GM10266 (cell line): Measurements from ENCODE around the gene SLF2.

Experiments used
- DNase-seq: peaks from one replicate; pipeline ENCODE4 v3.0.0; 2012; ENCODE audit errors: extremely low spot score
- TF ChIP-seq, protein P1 (sequence below): IDR thresholded peaks from 2 replicates; pipeline ENCODE4 v1.5.1; 2012; ENCODE audit warnings: mild to moderate bottlenecking, low read depth; ENCODE audit not compliant: control insufficient read depth, insufficient read depth; ENCODE audit errors: missing control alignments

Gene SLF2, protein sequence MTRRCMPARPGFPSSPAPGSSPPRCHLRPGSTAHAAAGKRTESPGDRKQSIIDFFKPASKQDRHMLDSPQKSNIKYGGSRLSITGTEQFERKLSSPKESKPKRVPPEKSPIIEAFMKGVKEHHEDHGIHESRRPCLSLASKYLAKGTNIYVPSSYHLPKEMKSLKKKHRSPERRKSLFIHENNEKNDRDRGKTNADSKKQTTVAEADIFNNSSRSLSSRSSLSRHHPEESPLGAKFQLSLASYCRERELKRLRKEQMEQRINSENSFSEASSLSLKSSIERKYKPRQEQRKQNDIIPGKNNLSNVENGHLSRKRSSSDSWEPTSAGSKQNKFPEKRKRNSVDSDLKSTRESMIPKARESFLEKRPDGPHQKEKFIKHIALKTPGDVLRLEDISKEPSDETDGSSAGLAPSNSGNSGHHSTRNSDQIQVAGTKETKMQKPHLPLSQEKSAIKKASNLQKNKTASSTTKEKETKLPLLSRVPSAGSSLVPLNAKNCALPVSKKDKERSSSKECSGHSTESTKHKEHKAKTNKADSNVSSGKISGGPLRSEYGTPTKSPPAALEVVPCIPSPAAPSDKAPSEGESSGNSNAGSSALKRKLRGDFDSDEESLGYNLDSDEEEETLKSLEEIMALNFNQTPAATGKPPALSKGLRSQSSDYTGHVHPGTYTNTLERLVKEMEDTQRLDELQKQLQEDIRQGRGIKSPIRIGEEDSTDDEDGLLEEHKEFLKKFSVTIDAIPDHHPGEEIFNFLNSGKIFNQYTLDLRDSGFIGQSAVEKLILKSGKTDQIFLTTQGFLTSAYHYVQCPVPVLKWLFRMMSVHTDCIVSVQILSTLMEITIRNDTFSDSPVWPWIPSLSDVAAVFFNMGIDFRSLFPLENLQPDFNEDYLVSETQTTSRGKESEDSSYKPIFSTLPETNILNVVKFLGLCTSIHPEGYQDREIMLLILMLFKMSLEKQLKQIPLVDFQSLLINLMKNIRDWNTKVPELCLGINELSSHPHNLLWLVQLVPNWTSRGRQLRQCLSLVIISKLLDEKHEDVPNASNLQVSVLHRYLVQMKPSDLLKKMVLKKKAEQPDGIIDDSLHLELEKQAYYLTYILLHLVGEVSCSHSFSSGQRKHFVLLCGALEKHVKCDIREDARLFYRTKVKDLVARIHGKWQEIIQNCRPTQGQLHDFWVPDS

DNA sequence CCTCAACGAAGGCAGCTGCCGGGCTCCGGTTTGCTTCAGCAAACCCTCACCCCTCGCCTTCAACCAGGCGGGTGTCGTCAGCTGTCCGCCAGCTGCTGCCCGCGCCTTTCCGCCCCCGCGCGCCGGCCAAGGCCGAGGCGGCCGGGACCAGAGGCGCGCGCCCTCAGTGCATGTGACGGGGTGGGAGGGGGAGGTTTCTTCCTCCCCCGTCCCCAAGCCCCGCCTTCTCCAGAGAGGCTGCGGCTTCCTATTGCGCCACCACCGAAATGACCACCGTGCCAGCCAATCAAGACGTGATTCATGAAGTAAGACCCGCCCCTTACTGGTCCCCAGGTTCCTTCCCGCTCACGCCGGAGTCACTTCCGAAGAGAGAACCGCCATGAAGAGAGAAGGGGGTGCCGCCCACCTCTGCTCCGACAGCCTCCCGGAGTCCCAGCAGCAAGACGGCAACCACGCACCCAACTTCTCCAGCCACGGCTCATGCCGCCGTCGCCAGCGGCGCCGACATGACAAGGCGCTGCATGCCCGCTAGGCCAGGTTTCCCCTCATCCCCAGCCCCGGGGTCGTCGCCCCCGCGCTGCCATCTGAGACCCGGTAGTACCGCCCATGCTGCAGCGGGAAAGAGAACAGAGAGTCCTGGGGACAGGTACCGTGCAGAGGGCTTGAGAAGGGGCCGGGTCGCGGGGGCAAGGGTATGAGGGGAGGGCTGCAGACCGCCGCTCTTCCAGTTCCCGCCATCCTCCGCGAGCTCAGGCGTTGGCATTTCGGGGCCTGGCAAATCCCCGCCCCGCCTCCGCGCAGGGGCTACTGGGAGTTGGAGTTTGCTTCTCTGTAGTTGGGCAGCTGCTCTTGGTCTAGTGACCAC is at the start of gene SLF2:
Gene SLF2 (plus strand): TSS at position 359 of the 865 bp plus-strand sequence. CDS start 148 bp downstream, at position 507.
- TF ChIP-seq, protein P1, sequence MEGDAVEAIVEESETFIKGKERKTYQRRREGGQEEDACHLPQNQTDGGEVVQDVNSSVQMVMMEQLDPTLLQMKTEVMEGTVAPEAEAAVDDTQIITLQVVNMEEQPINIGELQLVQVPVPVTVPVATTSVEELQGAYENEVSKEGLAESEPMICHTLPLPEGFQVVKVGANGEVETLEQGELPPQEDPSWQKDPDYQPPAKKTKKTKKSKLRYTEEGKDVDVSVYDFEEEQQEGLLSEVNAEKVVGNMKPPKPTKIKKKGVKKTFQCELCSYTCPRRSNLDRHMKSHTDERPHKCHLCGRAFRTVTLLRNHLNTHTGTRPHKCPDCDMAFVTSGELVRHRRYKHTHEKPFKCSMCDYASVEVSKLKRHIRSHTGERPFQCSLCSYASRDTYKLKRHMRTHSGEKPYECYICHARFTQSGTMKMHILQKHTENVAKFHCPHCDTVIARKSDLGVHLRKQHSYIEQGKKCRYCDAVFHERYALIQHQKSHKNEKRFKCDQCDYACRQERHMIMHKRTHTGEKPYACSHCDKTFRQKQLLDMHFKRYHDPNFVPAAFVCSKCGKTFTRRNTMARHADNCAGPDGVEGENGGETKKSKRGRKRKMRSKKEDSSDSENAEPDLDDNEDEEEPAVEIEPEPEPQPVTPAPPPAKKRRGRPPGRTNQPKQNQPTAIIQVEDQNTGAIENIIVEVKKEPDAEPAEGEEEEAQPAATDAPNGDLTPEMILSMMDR = no peak
- peak; percentile 98 for DNase-seq

DNA sequence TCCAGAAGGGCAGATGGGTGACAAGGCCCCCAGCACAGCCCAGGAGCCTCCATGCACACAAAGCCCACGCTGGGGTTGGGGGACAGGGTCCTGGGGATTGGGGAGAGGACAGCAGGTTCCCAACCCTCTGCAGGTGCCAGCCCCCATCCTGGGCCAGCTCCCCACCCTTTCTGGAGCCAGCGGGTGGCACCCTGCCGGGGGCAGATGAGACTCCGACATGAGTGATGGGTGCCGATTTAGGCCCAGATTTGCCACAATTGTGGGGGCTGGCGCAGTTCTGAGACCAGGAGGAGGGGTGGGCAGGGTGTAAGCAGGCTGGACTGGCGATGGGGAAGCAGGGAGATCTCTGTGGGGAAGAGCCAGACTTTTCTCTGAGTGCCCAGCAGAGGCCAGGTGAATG is 49.3 kb upstream of the SLF2 start:
- no peak for DNase-seq
- TF ChIP-seq, protein P1 = no peak

DNA sequence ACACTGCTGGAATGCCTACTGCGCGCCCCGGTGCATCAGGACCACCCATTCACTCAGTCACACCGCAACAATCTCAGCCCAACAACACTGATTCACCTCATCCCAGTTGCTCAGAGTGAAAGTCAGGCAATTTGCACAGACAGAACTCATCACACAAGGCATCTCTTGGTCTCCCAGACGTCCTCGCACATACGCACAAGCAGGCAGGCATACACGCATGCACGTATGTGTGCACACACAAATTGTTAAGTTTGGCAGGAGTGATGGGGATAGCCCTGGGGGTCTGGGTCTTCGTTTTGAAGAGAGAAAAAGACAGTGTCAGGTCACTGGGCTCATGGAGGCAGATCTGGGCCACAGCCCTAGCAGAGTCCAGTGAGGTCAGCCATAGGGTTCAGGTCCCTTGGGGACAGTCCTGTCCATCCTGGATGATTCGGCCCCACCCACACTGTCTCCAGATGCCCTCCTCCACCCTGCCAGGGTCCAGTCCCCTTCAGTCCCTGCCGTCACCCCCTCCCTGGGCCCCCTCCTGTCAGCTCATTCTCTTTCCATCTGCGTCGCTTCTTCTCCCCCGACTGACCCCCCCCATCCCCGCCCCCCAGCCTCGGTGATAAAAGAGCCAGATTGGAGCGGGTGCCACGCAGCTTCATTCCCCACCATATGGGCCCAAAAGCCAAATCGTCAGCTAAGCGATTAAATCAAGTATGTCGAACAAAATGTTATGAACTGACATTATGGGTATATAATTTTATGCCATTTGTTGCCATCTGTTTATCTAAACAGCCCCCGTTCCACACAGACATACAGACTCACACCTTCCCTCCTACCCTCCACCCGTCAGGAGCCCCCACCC is 48.5 kb upstream of the SLF2 start:
- DNase-seq = no peak

DNA sequence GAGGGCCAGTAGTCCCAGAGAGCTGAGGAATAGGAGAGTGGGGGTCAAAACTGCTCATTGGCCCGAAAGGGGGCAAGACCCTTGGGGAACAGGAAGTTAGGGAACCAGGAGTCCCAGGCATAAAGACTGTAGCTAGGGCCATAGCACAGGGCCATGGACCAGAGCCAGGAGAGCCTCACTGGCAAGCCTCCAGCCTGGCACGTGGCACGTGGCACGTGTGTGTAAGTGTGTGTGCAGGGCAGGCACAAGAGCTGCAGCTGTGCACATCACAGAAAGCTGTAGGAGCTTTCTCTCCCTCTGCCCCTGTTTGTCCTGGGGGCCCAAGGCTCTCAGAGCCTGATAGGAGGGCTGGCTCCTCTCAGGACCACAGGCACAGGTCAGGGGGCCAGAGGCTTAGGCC is 47.8 kb upstream of the SLF2 start:
- TF ChIP-seq, protein P1 = no peak
- no peak for DNase-seq

More for the DNA sequence above, 48.5 kb upstream of the SLF2 start:
- TF ChIP-seq, protein P1 = no peak

DNA sequence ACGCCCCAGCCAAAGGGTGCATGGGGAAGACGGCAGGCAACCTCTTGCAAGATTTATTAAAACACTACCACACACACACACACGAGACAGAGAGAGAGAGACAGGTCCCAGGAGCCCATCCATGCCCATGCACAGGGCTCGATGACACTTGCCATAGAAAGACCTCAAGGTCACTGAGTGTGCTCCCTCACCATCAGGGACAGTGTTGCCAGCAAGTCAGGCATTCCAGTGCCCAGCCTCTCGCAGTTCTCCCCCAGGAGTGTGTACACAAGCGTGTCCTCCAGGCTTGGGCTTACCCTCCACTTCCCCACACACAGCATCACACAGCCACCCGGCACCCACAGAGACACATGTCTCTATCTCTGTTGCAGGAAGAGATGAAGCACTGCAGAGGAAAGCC is 46.8 kb upstream of the SLF2 start:
- no peak for DNase-seq
- TF ChIP-seq, protein P1 = no peak
